DOHH2 (cell line): Measurements from ENCODE around the gene CFAP157.

Source experiments
- CTCF ChIP-seq: fragments of 200-600 bp; sonication (generic); IDR thresholded peaks from one replicate; pipeline ENCODE4 v1.5.1; 2014; ENCODE audit warnings: antibody characterized with exemption, mild to moderate bottlenecking, low read depth, low read length; ENCODE audit not compliant: poor library complexity, severe bottlenecking
- EZH2phosphoT487 ChIP-seq: fragments of 200-600 bp; sonication (generic); IDR thresholded peaks from 2 replicates; pipeline ENCODE4 v1.6.1; 2017; ENCODE audit warnings: borderline replicate concordance, mild to moderate bottlenecking, antibody characterized with exemption, low read length, moderate library complexity, mixed read lengths

DNA sequence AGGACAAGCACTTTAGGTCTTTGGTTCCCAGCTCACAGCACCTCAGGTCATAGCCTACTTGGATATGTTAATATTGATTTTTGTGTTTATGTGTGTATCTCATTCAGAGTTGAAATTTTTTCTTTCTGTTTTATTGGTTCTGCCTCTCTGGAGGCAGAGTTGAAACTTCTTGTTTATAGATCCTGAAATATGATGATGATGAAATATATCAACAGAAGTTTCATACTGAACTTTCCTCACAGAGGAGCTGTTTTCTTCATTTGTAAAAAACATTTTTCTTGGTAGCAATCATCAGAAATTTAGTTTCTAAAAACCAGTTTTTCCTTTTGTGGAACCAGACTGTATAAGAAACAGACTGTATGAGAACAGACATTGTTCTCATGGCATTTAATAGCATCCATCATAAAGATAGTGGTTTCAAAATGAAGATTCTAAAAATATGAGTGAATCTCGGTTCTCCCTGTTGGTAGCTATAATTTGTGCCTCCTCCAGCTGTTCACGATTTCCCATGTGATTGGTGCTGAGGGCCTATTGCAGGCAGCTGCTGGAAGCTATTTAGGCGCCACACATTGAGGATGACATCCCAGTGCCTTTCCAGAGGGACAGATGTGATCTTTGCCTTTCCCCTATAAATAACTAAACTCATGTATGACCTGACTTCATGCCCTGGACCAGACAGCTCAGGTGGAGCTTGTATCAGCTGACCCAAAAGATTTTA, 39.5 kb upstream of the CFAP157 start:
- no peak for TF ChIP-seq CTCF
- no peak for TF ChIP-seq EZH2phosphoT487
